K562 (cell line): ENCODE measurements around the gene GCSAM. TPM values are rescaled to one million over a fixed set of nuclear protein-coding genes. Genes with fewer than 3 reads are reported as not detected.

Source experiments
- ATAC-seq: fragments of 200-7000 bp; cut with Tn5 transposase; 3 replicates; pipeline ENCODE4 v1.9.1; 2020; ENCODE audit warnings: moderate library complexity
- BruUV-seq: library from RNA; stranded (reverse); fragments of 400-500 nt; replicated peaks from 2 replicates; lab custom pipeline; 2021; lab: Mats Ljungman, UMichigan
- CTCF ChIA-PET: fragments of 300-600 bp; formaldehyde crosslinking; extraction: SDS; loops from one replicate; lab custom pipeline; 2021; ENCODE audit warnings: low intra/inter-chr PET ratio; lab: Yijun Ruan, JAX
- POLR2A ChIA-PET: fragments of 300-600, 350-650 bp; sonication (Branson Sonifier 250); formaldehyde crosslinking; extraction: SDS; loops from one replicate; lab custom pipeline; 2021; ENCODE audit warnings: antibody characterized with exemption, inconsistent platforms; lab: Yijun Ruan, JAX
- DNase-seq, 4 experiments: peaks; one replicate each; pipeline versions ENCODE4 v3.0.0 to v3.0.0-alpha.2; 2011 to 2018; ENCODE audit warnings: low spot score in 3 of 4, mixed read lengths in 3 of 4; ENCODE audit errors: extremely low read depth in 1 of 4
- FAIRE-seq: peaks from 2 replicates; lab custom pipeline; 2011; peaks lifted over from hg19 to GRCh38; lab: Jason Lieb, UNC
- H2AFZ ChIP-seq: 2 replicates; pipeline ENCODE4 v1.6.0; 2011; ENCODE audit warnings: low read depth, low read length, control low read depth, inconsistent platforms
- H3K27ac ChIP-seq: fragments of 200-600 bp; 3 replicates; pipeline ENCODE4 v1.8.0; 2011; ENCODE audit warnings: low read depth, mild to moderate bottlenecking, control low read depth, inconsistent platforms, low read length, moderate library complexity, mixed read lengths; ENCODE audit errors: extremely low read depth
- H3K27me3 ChIP-seq, 2 experiments: fragments of 300-600 bp in 1 of 2; 2 replicates in 1 of 2; 3 replicates in 1 of 2; pipeline versions ENCODE4 v1.6.0 to v1.8.0; 2011; ENCODE audit warnings: inconsistent platforms in 2 of 2, low read length in 2 of 2, mild to moderate bottlenecking in 1 of 2, mixed read lengths in 1 of 2, moderate library complexity in 1 of 2; ENCODE audit not compliant: control insufficient read depth in 2 of 2, insufficient read depth in 2 of 2
- H3K36me3 ChIP-seq: fragments of 300-600 bp; 3 replicates; pipeline ENCODE4 v1.8.0; 2011; ENCODE audit warnings: mild to moderate bottlenecking, low read length, inconsistent platforms; ENCODE audit not compliant: control insufficient read depth, insufficient read depth
- H3K4me1 ChIP-seq, 2 experiments: fragments of 200-600 bp in 1 of 2; replicated peaks in 1 of 2; 2 replicates in 1 of 2; 3 replicates in 1 of 2; pipeline versions ENCODE4 v1.5.1 to v1.8.0; 2011; ENCODE audit warnings: inconsistent platforms in 2 of 2, low read length in 2 of 2, mild to moderate bottlenecking in 1 of 2, mixed read lengths in 1 of 2, moderate library complexity in 1 of 2; ENCODE audit not compliant: control insufficient read depth in 2 of 2, insufficient read depth in 2 of 2
- H3K4me2 ChIP-seq: 2 replicates; pipeline ENCODE4 v1.6.1; 2011; ENCODE audit warnings: low read length, control low read depth, inconsistent platforms, mixed read lengths; ENCODE audit not compliant: insufficient read depth
- H3K4me3 ChIP-seq: fragments of 200-600 bp; sonication (generic), shearing (Covaris generic); 2 replicates; pipeline ENCODE4 v1.5.1; 2016; ENCODE audit warnings: control low read depth, inconsistent platforms
- H3K79me2 ChIP-seq: fragments of 200-600 bp; 3 replicates; pipeline ENCODE4 v1.8.0; 2011; ENCODE audit warnings: low read length, inconsistent platforms; ENCODE audit not compliant: control insufficient read depth, insufficient read depth
- H3K9ac ChIP-seq, 2 experiments: 2 replicates each; pipeline versions ENCODE4 v1.6.0 to v1.6.1; 2011; ENCODE audit warnings: low read depth in 2 of 2, low read length in 2 of 2, control low read depth in 1 of 2, inconsistent platforms in 1 of 2, mild to moderate bottlenecking in 1 of 2, mixed read lengths in 1 of 2; ENCODE audit not compliant: insufficient read depth in 1 of 2
- H3K9me1 ChIP-seq: one replicate; pipeline ENCODE4 v1.6.0; 2011; ENCODE audit warnings: inconsistent platforms, mild to moderate bottlenecking, low read length, moderate library complexity; ENCODE audit not compliant: control insufficient read depth, insufficient read depth
- H3K9me3 ChIP-seq: replicated peaks from 2 replicates; pipeline ENCODE4 v1.5.1; 2011; ENCODE audit warnings: low read depth, low read length, inconsistent platforms; ENCODE audit not compliant: control insufficient read depth, insufficient read depth
- H4K20me1 ChIP-seq: replicated peaks from 2 replicates; pipeline ENCODE4 v1.6.1; 2011; ENCODE audit warnings: low read length, inconsistent platforms, mixed read lengths; ENCODE audit not compliant: control insufficient read depth, insufficient read depth
- BRD4 ChIP-seq: fragments of 200-600 bp; sonication (generic); IDR thresholded peaks from 2 replicates; pipeline ENCODE4 v1.6.1; 2017; ENCODE audit warnings: inconsistent platforms
- CGGBP1 ChIP-seq: fragments of 250-450 bp; sonication (Bioruptor Pico); IDR thresholded peaks from 2 replicates; pipeline ENCODE4 v1.9.0; 2021; ENCODE audit warnings: mild to moderate bottlenecking
- DACH1 ChIP-seq: fragments of 450-650 bp; IDR thresholded peaks from 2 replicates; pipeline ENCODE4 v1.6.1; 2018; ENCODE audit not compliant: partially characterized antibody
- ELF1 ChIP-seq: fragments of 200-800 bp; sonication (Bioruptor generic); IDR thresholded peaks from 2 replicates; pipeline ENCODE4 v1.6.1; 2016; ENCODE audit warnings: missing genetic modification characterization, missing compliant biosample characterization
- ETV5 ChIP-seq: sonication (generic); formaldehyde crosslinking; IDR thresholded peaks from 2 replicates; pipeline ENCODE4 v1.4.0; 2020; ENCODE audit warnings: low read depth, mild to moderate bottlenecking, missing genetic modification reagents
- EWSR1 ChIP-seq: fragments of 450-650 bp; IDR thresholded peaks from 2 replicates; pipeline ENCODE4 v1.6.1; 2018; ENCODE audit warnings: borderline replicate concordance, mild to moderate bottlenecking, low read depth, moderate library complexity; ENCODE audit not compliant: partially characterized antibody
- IFI16 ChIP-seq: fragments of 250-450 bp; sonication (Bioruptor Pico); IDR thresholded peaks from 2 replicates; pipeline ENCODE4 v2.1.2; 2022; ENCODE audit warnings: mild to moderate bottlenecking, inconsistent platforms
- NFYB ChIP-seq: IDR thresholded peaks from 2 replicates; pipeline ENCODE4 v1.6.1; 2011; ENCODE audit warnings: mild to moderate bottlenecking, moderate library complexity; ENCODE audit not compliant: insufficient read length; ENCODE audit errors: extremely low read depth
- NRF1 ChIP-seq, 2 experiments: fragments of 450-650 bp; IDR thresholded peaks in 1 of 2; conservative IDR thresholded peaks in 1 of 2; 2 replicates each; pipeline ENCODE4 v1.6.1; 2014; ENCODE audit warnings: mild to moderate bottlenecking in 2 of 2
- U2AF1 ChIP-seq: fragments of 200-400 bp; formaldehyde crosslinking; optimal IDR thresholded peaks from 2 replicates; pipeline ENCODE3; 2017; ENCODE audit warnings: mild to moderate bottlenecking, low read depth, low read length, moderate library complexity
- ZBTB2 ChIP-seq: fragments of 450-650 bp; IDR thresholded peaks from 2 replicates; pipeline ENCODE4 v1.6.1; 2016; ENCODE audit warnings: antibody characterized with exemption
- ZMIZ1 ChIP-seq, 2 experiments: fragments of 150-350 bp in 1 of 2; IDR thresholded peaks; 2 replicates each; pipeline ENCODE4 v1.6.1; 2012 to 2016; ENCODE audit warnings: low read depth in 2 of 2, low read length in 2 of 2, mild to moderate bottlenecking in 1 of 2, moderate library complexity in 1 of 2
- ZNF197 ChIP-seq: fragments of 200-800 bp; sonication (Bioruptor generic); IDR thresholded peaks from 2 replicates; pipeline ENCODE4 v1.6.1; 2016; ENCODE audit warnings: low read depth, missing genetic modification characterization, missing compliant biosample characterization
- ZNF695 ChIP-seq: fragments of 450-650 bp; formaldehyde crosslinking; IDR thresholded peaks from 2 replicates; pipeline ENCODE4 v1.4.0; 2020; ENCODE audit warnings: mild to moderate bottlenecking, moderate library complexity
- WGBS: fragments of 100-300 bp; shearing (Covaris generic); methylation state at CpG from one replicate; pipeline ENCODE4 v1.1.6; 2016; ENCODE audit warnings: low coverage, mixed read lengths; ENCODE audit not compliant: insufficient coverage; ENCODE audit errors: missing lambda C conversion rate; 5-methylcytosine and 5-hydroxymethylcytosine counted together
- in situ Hi-C: fragments of 300-500 bp; cut with MboI; formaldehyde crosslinking; loops from 4 replicates; pipeline ENCODE4 v1.15.0; 2018; ENCODE audit warnings: inconsistent platforms, mixed read lengths
- intact Hi-C: fragments of 100-400 bp; cut with micrococcal nuclease; formaldehyde crosslinking; loops from 2 replicates; pipeline ENCODE4 v1.14.2; 2022
- polyA plus RNA-seq, 8 experiments: library from polyadenylated mRNA; depleted of rRNA in 4 of 8; stranded (reverse) in 5 of 8; unstranded in 3 of 8; fragments of >200 nt; fragmentation: Nextera tagmentation in 2 of 8; fragmentation: Illumina TruSeq in 1 of 8; extraction: Ambion mirVana in 2 of 8; extraction: Trizol in 1 of 8; gene quantifications; 2 replicates each; pipeline versions ENCODE4 v1.2.1 to v1.2.3, GENCODE V29; 2011 to 2014; ENCODE audit warnings: inconsistent platforms in 1 of 8, missing spikeins in 1 of 8
- total RNA-seq, 7 experiments: library from RNA; depleted of rRNA in 6 of 7; stranded (reverse); fragments of >200 nt in 6 of 7; fragmentation: Illumina TruSeq in 2 of 7; extraction: Trizol in 2 of 7; gene quantifications; 2 replicates each; pipeline versions ENCODE4 v1.2.1 to v1.2.3, GENCODE V29; 2011 to 2021; ENCODE audit warnings: low replicate concordance in 1 of 7

Gene GCSAM
- total and polyA plus RNA-seq, 9 of the 15 experiments (the other 6 are each of a cell fraction or from before 2014, with no cell fraction given), result 0.10 TPM; not detected in 8

DNA sequence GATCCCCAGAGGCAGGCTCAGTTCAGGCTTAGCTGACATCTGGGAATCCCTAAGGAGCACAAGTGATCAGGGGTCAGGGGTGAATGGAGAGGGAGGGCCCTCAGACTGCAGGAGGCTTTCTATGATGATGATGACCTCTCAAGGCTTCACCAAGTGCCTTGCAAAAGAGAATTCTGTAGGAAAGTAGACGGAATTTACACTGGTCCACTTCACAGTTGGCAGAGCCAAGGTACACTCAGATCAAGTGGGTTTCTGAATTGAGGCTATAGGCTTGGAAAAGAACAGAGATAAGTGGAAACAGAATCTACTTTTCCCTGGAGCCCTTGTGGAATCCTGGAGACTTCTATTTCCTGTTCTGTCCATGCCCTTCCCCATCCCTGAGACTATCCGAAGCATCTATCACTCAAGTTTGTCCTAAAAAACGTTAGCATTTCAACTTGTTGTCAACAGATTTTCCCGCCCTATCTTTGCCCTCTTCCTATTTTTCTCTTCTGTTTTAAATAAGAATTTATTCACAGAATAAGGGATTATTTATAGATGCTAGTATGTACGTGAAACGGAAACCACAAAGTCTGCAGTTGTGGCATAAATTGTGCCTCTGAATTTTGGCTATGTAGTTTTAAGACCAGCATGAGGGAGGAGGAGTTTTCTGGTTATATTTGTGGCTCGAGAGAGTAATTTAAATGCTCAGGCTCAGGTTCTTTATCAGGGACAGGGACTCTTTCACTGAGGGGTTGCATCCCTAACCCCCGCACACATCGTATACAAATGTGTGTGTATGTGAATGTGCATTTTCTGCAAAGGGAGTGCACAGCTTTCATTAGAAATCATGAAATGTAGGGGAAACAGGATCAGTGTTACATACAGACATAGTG lies 12.8 kb downstream of the GCSAM start:
- DNase-seq (no peak), ATAC-seq (no peak), FAIRE-seq (no peak)
- Histone ChIP-seq H3K4me3 (no peak overlapping the region), H4K20me1 (no peaks in the 10 kb centered on the region), H3K27ac (no peak overlapping the region), H3K9me3 (no peaks in the 10 kb centered on the region), H3K9me1 (no peaks in the 10 kb centered on the region), H3K79me2 (no peaks in the 10 kb centered on the region), H3K27me3 (no peaks in the 10 kb centered on the region), H3K9ac (no peak overlapping the region), H3K4me1 (no peaks in the 10 kb centered on the region), H3K36me3 (no peaks in the 10 kb centered on the region), H3K4me2 (no peak overlapping the region), H2AFZ (no peak overlapping the region)
- CTCF ChIA-PET, result no interaction called here
- in situ Hi-C loops, result loop anchor here (25.0 kb wide), 1 partner anchor 392 kb away; no protein-coding TSS in a partner anchor
- BruUV-seq, result no TSS peak
- 44% methylated on average over 9 of the region's 9 CpGs for WGBS
- intact Hi-C loops, result no loop called here
- POLR2A ChIA-PET, result no interaction called here
- no peak for TF ChIP-seq ETV5 (CRISPR knock-in tag)
- no peak for TF ChIP-seq U2AF1
- no peak for TF ChIP-seq CGGBP1 (CRISPR knock-in tag)
- no peak for TF ChIP-seq IFI16 (CRISPR knock-in tag)
- TF ChIP-seq NFYB, result no peak
- no peak for TF ChIP-seq ZMIZ1 (IDR thresholded peaks at IDR 0.05; ENCODE audit: low read depth in 2 of 2, low read length in 2 of 2)
- TF ChIP-seq EWSR1, result no peak
- no peak for TF ChIP-seq ZNF695
- TF ChIP-seq DACH1, result no peak
- TF ChIP-seq BRD4, result no peak
- no peak for TF ChIP-seq NRF1 (conservative IDR thresholded peaks at IDR 0.05 in 1 of 2, IDR thresholded peaks at IDR 0.05 in 1 of 2)
- TF ChIP-seq ZBTB2, result no peak
- no peak for TF ChIP-seq ZNF197 (CRISPR knock-in tag)
- no peak for TF ChIP-seq ELF1 (tag)
